ENCODE data around the gene ZNF281.

ZNF281 gene

DNA sequence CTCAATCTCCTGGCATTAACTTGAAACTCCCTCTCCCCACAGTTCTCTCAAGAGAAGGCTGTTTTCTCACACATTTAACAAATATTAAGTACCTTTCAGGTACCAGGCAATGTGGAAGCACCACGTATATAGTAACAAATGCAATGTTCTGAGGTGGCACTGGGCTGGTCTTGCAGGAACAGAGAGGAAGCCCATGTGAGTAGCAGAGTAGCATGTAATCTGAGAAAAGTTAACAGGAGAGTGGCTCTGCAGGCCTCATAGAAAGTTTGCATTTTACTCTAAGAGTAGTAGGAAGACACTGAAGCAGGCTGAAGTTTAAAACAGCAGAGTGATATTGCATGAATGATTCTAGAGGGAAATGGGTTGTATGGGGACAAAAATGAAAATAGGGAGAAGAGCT lies 21.0 kb downstream of the ZNF281 start:
- no peak overlapping the region for H3K4me3 Mint-ChIP-seq
- H3K4me1 Mint-ChIP-seq: no peaks in the 10 kb centered on the region
- no peak for ATAC-seq
- H3K27ac Mint-ChIP-seq: no peak overlapping the region
- no peaks in the 10 kb centered on the region for H3K9me3 Mint-ChIP-seq
- H3K36me3 Mint-ChIP-seq (ENCODE audit: low read depth): no peaks in the 10 kb centered on the region
- no peaks in the 10 kb centered on the region for H3K27me3 Mint-ChIP-seq
- DNase-seq: no peak

DNA sequence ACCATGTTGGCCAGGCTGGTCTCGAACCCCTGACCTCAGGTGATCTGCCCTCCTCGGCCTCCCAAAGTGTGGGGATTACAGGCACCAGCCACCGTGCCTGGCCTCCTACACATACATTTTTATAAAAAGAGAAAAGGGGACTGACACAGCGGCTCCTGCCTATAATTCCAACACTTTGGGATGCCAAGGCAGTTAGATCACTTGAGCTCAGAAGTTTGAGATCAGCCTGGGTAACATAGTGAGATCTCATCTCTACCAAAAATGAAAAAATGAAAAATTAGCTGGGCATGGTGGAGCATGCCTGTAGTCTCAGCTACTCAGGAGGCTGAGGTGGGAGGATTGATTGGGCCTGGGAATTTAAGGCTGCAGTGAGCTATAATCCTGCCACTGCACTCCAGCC lies 23.4 kb downstream of the ZNF281 start:
- no peak overlapping the region for H3K4me3 Mint-ChIP-seq
- no peaks in the 10 kb centered on the region for H3K4me1 Mint-ChIP-seq
- no peaks in the 10 kb centered on the region for H3K36me3 Mint-ChIP-seq (ENCODE audit: low read depth)
- ATAC-seq (no peak), DNase-seq (no peak)
- H3K27me3 Mint-ChIP-seq: no peaks in the 10 kb centered on the region
- no peaks in the 10 kb centered on the region for H3K9me3 Mint-ChIP-seq
- H3K27ac Mint-ChIP-seq: no peak overlapping the region

DNA sequence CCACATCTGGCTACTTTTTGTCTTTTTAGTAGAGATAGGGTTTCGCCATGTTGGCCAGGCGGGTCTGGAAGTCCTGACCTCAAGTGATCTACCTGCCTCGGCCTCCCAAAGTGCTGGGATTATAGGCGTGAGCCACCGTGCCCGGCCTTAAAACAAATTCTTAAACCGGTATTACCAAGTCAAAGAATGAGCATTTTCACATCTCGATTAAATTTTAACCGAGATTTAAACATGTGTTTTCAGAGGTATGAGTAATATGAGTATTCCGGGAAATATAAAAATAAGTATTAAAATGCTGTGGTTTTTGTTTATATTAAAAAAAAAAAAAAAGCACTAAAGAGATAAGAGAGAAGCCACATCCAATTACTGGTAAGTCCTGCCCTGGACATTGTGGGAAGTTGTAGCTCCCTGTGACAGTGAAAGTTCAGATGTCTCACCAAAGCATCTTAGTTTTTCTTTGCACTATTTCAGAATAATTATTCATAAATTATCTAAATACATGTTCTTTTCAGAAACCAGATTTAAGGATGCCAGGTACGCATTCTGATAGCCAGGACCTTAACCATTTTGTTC lies 24.9 kb downstream of the ZNF281 start:
- ATAC-seq: no peak
- Mint-ChIP-seq H3K9me3 (no peaks in the 10 kb centered on the region), H3K36me3 (ENCODE audit: low read depth) (no peaks in the 10 kb centered on the region), H3K27ac (no peak overlapping the region), H3K27me3 (no peaks in the 10 kb centered on the region), H3K4me3 (no peak overlapping the region), H3K4me1 (peaks cover 7% of the 10 kb centered on the region)
- no peak for DNase-seq

DNA sequence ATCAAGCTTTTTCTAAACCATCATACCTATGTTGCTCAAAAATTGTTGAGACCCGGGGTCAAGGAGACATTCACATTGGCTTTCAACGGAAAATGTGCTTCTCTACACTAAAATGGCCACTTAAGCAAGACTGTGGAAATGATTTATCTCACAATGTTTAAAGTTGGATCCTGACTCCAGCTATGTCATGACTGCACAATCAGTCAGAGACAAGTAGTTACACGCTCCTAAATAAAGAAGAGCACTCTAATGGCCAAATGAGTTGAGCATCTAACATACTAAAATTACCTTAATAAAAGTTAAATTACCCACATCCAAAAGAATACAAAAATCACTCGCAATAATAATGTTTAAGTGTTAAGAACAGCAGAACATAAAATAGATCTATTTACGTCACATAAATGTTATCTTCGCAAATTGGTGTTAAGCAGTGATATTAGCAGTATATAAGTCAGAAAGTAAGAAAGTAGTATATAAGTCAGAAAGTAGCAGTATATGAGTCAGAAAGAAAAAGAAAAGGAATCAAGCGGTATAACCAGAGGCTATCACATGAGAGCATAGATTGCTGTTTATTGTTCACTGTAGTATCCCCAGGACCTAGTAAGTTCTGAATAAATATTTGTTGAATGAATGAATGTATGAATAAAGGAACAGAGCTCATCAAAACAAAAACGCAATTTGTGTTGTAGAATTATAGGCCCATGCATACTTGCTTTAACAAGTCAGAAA lies 28.4 kb downstream of the ZNF281 start:
- H3K9me3 Mint-ChIP-seq: no peaks in the 10 kb centered on the region
- H3K27ac Mint-ChIP-seq: no peak overlapping the region
- no peaks in the 10 kb centered on the region for H3K36me3 Mint-ChIP-seq (ENCODE audit: low read depth)
- H3K4me3 Mint-ChIP-seq: no peak overlapping the region
- H3K4me1 Mint-ChIP-seq: peaks cover 7% of the 10 kb centered on the region
- H3K27me3 Mint-ChIP-seq: no peaks in the 10 kb centered on the region
- DNase-seq (no peak), ATAC-seq (no peak)

DNA sequence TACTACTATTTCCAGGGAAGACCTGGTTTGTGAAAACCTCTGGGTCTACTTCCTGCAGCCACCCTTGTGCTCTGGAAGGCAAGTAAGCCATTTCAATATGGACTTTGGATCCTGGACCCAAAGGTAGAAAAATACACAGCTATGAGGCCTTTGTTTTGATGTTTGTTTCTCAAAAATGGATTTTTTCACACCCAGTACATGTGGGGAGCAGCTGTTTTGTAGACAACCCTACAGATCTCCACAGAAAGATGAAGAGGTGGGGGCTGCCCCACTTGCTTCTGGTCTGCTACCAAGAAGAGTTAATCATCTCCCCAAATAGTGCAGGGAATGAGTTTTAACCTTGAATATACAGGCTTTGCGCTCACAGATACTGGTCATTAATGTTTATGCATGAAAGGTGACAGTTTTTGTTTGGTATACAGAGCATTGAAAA lies 29.2 kb downstream of the ZNF281 start:
- no peaks in the 10 kb centered on the region for H3K36me3 Mint-ChIP-seq (ENCODE audit: low read depth)

DNA sequence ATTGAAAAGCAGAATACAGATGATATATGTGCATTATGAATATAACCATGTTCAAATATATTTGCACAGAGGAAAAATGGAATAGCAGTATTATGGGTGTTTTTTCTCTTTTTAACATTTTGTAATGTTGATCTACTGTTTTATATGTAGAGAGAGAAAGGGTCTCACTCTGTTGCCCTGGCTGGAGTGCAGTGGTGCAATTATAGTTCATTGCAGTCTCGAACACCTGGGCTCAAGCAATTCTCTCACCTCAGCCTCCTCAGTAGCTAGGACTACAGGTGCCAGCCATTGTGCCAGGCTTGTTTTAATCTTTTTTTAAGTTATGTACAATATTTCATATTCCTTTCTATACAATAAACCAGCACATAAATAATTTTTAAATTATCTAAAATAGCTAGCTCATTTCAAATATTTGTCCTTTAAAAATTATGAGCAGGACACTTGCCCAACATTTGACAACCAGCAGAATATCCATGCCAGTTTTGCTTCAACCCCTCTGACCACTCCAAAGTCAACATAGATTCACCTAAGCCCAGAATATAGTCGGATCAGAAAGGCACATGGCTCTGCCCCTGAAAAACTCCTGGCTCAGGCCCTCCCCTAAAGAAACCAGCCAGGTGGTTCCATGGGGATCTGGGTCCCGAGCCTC lies 29.8 kb downstream of the ZNF281 start:
- Mint-ChIP-seq H3K9me3 (no peaks in the 10 kb centered on the region), H3K4me3 (no peak overlapping the region), H3K27ac (no peak overlapping the region), H3K4me1 (peaks cover 7% of the 10 kb centered on the region), H3K36me3 (ENCODE audit: low read depth) (no peaks in the 10 kb centered on the region), H3K27me3 (no peaks in the 10 kb centered on the region)
- no peak for DNase-seq
- ATAC-seq: no peak

More for the DNA sequence above, 29.2 kb downstream of the ZNF281 start:
- no peaks in the 10 kb centered on the region for H3K27me3 Mint-ChIP-seq
- no peaks in the 10 kb centered on the region for H3K9me3 Mint-ChIP-seq
- ATAC-seq (peak; percentile 68), DNase-seq (no peak)
- peaks cover 7% of the 10 kb centered on the region for H3K4me1 Mint-ChIP-seq
- H3K27ac Mint-ChIP-seq: no peak overlapping the region
- H3K4me3 Mint-ChIP-seq: no peak overlapping the region

DNA sequence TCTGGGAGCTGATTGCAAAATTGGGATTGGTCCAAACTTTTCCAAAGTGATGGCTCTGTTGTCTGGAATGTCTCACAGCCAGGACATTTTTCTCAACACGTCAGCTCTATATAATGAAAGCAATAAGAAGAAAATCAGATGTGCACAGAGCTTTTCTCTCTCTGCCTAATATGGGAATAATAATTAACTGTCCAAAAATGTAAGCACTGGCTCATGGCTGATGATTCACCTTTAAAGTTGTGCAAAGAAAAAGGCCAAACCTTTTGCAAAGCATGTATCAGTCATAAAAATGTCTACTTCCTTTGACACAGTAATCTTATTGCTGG lies 30.4 kb downstream of the ZNF281 start:
- Mint-ChIP-seq H3K27me3 (no peaks in the 10 kb centered on the region), H3K4me1 (peaks cover 7% of the 10 kb centered on the region), H3K9me3 (no peaks in the 10 kb centered on the region), H3K27ac (no peak overlapping the region), H3K36me3 (ENCODE audit: low read depth) (no peaks in the 10 kb centered on the region), H3K4me3 (no peak overlapping the region)
- ATAC-seq (no peak), DNase-seq (no peak)

DNA sequence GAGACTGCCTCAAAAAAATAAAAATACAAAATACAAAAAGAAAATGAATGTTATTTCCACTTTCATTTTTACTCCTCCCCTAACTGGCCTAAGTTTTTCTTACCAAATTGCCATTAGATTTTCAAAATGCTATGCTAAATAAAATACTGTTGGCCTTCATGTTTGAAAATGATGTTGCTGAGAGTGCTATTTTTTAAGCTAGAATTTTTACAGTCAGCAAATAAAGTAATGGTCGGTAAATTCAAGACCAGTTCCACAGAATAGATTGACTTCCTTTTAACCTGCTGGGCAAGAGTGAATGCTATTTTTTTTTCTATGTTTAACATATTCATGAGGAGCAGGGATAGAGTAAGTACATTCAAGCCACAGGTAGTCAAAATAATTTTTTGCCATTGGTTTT lies 31.7 kb downstream of the ZNF281 start:
- no peak for ATAC-seq
- no peak for DNase-seq
- no peaks in the 10 kb centered on the region for H3K9me3 Mint-ChIP-seq
- no peaks in the 10 kb centered on the region for H3K36me3 Mint-ChIP-seq (ENCODE audit: low read depth)
- H3K27ac Mint-ChIP-seq: no peak overlapping the region
- no peaks in the 10 kb centered on the region for H3K27me3 Mint-ChIP-seq
- peaks cover 7% of the 10 kb centered on the region for H3K4me1 Mint-ChIP-seq
- H3K4me3 Mint-ChIP-seq: no peak overlapping the region

DNA sequence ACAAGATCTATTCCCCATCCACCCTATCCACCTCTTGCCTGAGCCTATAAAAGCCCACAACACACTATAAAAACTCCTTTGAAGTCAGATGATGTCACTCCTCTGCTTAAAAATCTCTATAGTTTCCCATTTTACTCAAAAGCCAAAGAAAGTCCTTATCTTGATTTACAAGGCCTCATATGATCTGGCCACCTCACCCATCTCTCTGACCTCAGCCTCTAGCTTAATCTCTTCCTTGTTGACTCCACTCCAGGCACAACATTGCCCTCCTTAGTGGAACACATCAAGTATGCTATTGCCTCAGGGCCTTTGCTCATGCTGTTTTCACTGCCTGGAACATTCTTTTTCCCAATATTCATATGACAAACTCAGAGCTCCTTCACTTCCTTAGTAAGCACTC lies 33.3 kb downstream of the ZNF281 start:
- Mint-ChIP-seq H3K9me3 (no peaks in the 10 kb centered on the region), H3K36me3 (ENCODE audit: low read depth) (no peaks in the 10 kb centered on the region), H3K4me1 (peaks cover 7% of the 10 kb centered on the region), H3K4me3 (no peak overlapping the region), H3K27ac (no peak overlapping the region), H3K27me3 (no peaks in the 10 kb centered on the region)
- no peak for DNase-seq
- ATAC-seq: no peak

DNA sequence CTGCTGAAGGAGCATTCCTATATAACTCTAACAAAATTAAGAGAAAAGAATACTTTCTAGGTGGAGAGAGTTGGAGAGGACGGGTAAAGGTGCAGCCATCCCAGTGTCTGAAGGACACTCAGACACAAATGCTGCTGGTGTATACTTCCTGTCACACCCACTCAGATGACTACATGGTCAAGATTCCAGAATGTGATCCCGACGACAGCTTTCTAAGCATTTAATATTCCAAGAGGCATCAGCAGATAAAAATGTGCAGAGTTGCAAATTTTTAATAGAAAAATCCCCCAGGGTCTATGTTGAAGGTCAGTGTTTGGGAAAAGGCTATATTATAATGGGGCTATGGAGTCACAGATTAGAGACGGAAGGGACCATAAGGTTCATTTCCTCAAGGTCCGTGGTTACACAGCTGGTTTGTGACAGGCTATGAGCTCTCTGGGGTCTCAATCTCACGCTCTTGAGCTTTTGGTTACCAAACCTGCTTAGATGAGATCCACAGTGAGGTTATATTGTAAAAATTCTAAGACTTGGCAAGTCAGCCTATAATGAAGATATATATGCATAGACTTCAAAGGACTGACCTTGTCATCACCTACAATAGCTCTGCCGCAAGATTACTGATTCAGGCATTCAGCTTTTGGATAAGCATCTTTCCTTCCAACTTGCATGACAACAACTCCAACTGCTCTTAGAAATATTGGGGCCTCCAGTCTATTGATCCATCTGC lies 35.1 kb downstream of the ZNF281 start:
- H3K4me3 Mint-ChIP-seq: no peak overlapping the region
- no peaks in the 10 kb centered on the region for H3K27me3 Mint-ChIP-seq
- no peak for DNase-seq
- no peak for ATAC-seq
- H3K27ac Mint-ChIP-seq: no peak overlapping the region
- no peaks in the 10 kb centered on the region for H3K36me3 Mint-ChIP-seq (ENCODE audit: low read depth)
- H3K9me3 Mint-ChIP-seq: no peaks in the 10 kb centered on the region
- no peaks in the 10 kb centered on the region for H3K4me1 Mint-ChIP-seq

DNA sequence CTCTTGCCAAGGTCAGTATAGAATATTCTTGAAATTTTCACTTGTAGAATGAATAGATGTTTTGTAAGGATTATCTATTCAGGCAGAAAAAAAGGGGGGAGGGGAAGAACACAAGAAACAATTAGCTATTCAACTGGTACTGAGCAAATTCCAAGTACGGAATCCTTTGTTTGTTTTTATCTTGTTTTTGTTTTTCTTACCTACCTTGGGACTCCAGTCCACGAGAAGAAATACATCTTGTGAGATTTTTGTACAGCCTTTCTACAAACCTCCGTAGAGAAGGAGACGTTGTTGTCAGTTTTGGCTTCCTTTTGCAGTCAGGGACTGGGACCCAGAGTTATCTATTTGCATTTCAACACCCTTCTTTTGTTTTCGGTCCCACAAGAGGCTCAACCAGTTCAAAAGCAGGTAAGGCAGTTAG lies 36.0 kb downstream of the ZNF281 start:
- Mint-ChIP-seq H3K27me3 (no peaks in the 10 kb centered on the region), H3K4me3 (no peak overlapping the region), H3K4me1 (no peaks in the 10 kb centered on the region), H3K9me3 (no peaks in the 10 kb centered on the region), H3K36me3 (ENCODE audit: low read depth) (peaks cover 2% of the 10 kb centered on the region), H3K27ac (no peak overlapping the region)
- DNase-seq: no peak
- ATAC-seq: no peak

DNA sequence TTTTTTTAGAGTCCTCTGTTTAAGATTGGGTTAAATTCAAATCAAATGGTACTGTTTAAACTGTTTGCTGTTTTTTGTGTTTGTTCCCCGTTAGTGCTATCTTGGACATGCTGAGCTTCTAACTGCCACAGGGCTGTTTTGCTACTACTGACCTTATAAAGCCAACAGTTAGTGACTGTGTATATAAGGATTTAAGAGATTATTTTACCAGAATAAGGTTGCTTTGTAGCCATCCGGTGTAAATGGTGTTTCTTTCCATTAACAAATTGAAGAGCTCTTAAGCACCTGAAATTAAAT lies 37.0 kb downstream of the ZNF281 start:
- H3K27me3 Mint-ChIP-seq: no peaks in the 10 kb centered on the region
- peaks cover 2% of the 10 kb centered on the region for H3K36me3 Mint-ChIP-seq (ENCODE audit: low read depth)
- H3K27ac Mint-ChIP-seq: no peak overlapping the region
- no peaks in the 10 kb centered on the region for H3K9me3 Mint-ChIP-seq
- ATAC-seq (no peak), DNase-seq (no peak)
- H3K4me3 Mint-ChIP-seq: no peak overlapping the region
- H3K4me1 Mint-ChIP-seq: no peaks in the 10 kb centered on the region

DNA sequence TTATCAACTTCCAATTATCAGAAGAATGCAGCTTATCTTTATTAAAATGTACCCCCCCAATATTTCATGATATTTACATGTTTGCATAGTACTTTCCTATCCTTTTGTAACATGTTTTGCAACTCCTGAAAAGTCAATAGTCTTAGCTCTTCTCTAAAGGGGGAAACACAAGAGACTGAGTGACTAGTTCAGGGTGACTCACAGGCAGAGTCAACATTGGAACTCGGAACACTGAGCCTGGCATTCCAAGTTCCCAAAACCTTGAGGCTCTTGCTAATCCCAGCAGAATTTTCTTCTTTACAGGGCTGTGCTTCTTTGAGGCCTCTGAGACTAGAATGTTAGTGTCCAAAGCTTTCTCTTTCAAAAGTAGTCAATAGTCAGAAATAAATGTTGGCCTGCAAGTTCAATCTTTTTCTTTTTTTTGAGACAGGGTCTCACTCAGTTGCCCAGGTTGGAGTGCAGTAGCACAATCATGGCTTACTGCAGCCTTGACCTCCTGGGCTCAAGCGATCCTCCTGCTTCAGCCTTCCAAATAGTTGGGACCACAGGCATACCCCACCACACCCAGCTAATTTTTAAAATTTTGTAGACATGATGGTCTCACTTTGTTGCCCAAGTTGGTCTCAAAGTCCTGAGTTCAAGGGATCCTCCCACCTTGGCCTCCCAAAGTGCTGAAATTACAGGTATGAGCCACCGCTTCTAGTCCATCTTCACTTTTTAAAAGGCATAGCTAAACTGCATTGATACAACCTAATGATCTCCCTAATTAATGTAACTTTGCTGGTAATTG lies 37.5 kb downstream of the ZNF281 start:
- no peaks in the 10 kb centered on the region for H3K4me1 Mint-ChIP-seq
- H3K27me3 Mint-ChIP-seq: no peaks in the 10 kb centered on the region
- DNase-seq (no peak), ATAC-seq (no peak)
- H3K27ac Mint-ChIP-seq: no peak overlapping the region
- H3K9me3 Mint-ChIP-seq: no peaks in the 10 kb centered on the region
- no peak overlapping the region for H3K4me3 Mint-ChIP-seq
- peaks cover 2% of the 10 kb centered on the region for H3K36me3 Mint-ChIP-seq (ENCODE audit: low read depth)

DNA sequence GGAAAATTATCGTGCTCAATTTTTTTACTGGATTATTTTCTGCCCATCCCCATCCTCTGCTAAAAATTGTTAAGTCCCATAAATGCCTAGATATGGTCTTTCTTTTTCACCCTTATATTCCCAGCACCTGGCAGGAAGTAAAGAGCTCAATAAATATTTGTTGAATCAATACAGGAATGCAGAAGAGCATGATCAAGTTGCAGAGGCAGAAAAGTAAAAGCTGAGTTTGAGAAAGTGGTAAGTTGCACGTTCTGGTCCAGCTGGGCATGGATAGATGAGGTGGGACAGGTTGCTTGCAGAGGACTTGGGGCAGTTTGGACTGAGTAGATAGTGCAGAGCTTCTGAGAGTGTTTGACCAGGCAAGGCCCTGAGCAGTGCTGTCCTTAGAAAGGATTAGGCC lies 40.1 kb downstream of the ZNF281 start:
- DNase-seq (no peak), ATAC-seq (no peak)
- peaks cover 5% of the 10 kb centered on the region for H3K36me3 Mint-ChIP-seq (ENCODE audit: low read depth)
- H3K9me3 Mint-ChIP-seq: no peaks in the 10 kb centered on the region
- no peak overlapping the region for H3K4me3 Mint-ChIP-seq
- H3K27ac Mint-ChIP-seq: no peak overlapping the region
- no peaks in the 10 kb centered on the region for H3K4me1 Mint-ChIP-seq
- H3K27me3 Mint-ChIP-seq: no peaks in the 10 kb centered on the region

Data from activated naive CD8-positive, alpha-beta T cell treated with anti-CD3 and anti-CD28 coated beads, Interleukin-2, amount 50 U/mL, for 24 hours (primary cell).